HG03432 (cell line): ENCODE results near the gene MAP3K14.
A peak's percentile ranks its signal among the peaks of the same experiment; 100 is the strongest.

Source experiments
- ATAC-seq: cut with Tn5 transposase; IDR thresholded peaks from one replicate; pipeline ENCODE4 v1.9.1; 2021; ENCODE audit warnings: mild to moderate bottlenecking, moderate library complexity; ENCODE audit not compliant: unreplicated experiment

Gene MAP3K14

DNA sequence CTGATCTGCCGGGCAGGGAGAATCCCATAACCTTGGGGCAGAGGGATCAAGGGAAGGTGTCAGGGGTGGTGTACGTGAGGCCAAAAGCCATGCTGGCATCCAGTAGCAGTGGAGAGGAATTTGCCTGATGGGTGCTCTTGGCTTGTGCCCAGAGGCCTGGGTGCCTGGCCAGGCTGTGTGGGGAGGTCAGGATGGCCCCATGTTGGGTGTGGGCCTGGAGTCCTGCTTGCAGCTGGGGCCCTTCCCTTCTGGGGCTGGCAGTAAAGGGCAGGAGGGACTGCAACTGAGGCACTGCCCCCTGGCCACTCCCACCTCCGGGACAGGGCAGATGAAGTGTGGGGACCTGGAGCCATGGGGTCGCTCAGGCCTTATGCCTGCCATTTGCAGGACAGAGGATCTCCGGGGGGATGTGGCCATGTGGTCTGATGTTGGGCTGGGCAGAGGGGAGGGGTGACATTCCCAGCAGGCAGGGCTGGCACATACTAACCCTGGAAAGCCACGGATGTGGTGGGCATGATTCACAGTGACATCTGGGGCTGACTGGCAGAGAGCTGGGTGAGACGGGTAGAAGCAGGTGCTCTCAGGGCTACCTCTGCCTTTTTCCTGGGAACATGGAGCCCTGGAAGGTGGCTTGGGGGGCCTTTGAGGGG, 91.6 kb downstream of the MAP3K14 start:
- no peak for ATAC-seq

DNA sequence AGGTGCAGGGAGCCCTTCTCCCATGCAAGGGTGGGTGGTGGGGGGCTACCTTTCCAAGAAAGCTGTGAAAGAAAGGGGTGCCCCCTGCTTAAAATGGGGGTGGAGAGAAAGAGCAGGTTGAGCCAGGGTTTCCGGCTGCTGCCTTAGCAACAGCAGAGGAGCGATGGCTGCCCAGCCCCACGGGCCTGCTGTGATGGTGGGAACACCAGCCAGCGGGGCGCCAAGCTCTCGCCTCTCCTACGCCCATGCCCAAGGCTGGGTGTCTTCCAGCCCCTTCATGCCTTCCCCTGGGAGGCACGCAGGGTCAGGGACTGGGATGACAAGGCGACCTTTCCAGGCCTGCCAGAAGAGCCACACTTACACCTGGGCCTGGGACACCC, 92.2 kb downstream of the MAP3K14 start:
- ATAC-seq: no peak

DNA sequence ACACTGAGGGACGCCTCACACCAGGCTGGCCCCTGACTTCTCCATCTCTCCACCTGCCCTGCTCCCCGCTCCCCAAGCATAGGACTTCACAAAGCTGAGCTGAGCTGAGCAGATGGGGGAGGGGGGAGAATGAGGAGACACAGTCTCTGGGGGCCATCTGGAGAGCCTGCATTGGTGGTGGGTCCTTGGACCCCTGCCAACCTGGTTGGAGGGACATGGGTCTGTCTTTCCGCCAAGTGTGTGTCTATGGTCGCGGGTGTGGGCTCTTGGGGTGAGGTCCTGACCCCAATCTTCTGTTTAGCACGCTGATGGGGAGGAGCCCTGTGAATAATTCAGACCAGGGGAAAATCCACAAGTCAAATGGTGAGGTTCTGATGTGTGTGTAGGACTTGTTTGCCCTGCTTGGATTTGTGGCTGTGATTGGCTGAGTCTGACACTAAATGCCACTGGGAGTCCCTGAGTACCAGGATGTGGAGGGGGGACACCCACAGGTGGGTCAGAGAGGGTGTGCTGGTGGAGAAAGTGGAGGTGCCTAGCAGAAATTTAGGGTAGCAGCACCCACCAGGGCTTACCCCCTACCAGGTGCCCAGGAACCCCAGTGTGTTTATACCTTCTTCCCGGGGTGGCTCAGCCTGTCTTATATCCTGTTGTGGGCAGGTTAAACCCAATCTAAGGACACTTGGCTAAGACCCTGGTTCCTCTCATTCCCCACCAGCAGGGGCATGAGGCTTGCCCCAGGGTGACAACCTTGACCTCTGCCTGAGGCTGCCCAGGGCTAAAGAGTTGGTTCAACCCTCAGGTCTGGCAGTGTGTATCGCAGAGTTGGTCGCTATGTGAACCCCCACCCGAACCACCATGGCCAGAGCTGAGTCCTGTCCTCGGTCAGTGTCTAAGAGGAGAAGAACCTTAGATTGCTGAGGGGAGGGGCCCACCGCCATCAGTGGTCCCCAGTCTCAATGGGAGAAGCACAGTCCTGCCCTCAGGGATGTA, 93.0 kb downstream of the MAP3K14 start:
- no peak for ATAC-seq

DNA sequence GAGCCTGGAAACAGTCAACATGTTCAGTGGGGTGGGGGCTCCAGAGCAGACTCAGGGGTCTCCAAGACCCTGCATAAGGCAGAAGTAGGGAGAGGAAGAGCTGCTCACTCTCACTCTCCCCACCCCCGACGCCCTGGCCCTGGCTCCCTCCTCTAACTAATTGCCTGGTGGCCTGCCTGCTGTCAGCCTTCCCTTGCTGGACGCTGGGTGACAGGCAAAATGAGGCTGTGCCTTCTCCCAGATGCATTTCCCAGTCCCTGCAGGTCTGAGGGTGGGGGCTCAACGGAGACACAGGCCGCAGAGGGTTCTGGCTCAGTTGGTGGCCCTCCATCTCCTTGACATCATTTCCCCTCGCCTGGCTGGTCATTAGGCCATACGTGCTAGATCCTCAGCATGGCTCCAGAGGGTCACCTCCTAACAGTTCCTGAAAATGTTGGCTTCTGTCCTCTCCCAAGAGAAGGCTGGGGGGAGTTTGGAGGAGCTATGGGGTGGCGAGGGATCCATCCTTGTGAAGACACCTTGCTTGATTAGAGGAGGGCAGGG, 93.8 kb downstream of the MAP3K14 start:
- no peak for ATAC-seq

DNA sequence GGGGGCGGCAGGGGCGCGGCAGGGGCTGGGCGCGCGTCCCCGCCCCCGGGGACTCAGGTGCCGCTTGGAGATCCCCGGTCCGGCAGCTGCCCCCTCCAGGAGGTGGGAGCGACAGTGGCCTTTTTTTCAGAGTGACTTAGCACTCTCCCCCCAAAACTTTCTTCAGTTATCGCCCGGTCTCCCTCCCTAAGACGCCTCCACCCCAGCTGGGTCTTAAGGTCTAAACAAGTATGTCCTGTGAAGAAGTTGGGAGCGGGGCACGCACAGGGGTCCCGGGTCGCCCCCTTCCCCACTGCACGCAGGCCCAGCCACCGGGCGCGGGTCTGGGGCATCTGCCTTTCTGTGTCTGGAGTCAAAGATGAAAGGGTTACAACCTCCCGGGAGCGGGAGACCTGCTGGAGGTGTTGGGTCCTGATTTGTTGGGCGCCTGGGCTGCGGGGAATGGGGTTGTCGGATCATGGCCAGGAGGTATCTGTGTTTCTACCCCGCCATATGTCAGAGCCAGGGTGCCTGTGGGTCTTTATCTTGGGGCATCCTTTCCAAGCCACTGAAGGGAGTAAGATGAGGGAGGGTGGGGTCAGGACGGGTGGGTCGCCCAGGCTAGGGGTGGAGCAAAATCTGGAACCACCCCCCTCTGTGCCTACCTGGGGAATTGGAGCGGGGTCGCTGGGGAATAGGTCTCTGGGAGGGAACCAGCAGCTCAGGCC, 94.4 kb downstream of the MAP3K14 start:
- no peak for ATAC-seq

DNA sequence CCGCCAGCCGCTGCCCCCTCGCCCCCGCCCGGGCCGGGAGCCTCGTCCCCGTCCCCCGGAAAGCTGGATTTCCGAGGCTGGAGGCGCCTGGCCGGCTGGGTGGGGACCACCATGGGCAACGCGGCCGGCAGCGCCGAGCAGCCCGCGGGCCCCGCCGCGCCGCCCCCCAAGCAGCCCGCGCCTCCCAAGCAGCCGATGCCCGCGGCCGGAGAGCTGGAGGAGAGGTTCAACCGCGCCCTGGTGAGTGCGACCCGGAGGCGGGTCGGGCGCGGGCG, 94.9 kb downstream of the MAP3K14 start:
- no peak for ATAC-seq

DNA sequence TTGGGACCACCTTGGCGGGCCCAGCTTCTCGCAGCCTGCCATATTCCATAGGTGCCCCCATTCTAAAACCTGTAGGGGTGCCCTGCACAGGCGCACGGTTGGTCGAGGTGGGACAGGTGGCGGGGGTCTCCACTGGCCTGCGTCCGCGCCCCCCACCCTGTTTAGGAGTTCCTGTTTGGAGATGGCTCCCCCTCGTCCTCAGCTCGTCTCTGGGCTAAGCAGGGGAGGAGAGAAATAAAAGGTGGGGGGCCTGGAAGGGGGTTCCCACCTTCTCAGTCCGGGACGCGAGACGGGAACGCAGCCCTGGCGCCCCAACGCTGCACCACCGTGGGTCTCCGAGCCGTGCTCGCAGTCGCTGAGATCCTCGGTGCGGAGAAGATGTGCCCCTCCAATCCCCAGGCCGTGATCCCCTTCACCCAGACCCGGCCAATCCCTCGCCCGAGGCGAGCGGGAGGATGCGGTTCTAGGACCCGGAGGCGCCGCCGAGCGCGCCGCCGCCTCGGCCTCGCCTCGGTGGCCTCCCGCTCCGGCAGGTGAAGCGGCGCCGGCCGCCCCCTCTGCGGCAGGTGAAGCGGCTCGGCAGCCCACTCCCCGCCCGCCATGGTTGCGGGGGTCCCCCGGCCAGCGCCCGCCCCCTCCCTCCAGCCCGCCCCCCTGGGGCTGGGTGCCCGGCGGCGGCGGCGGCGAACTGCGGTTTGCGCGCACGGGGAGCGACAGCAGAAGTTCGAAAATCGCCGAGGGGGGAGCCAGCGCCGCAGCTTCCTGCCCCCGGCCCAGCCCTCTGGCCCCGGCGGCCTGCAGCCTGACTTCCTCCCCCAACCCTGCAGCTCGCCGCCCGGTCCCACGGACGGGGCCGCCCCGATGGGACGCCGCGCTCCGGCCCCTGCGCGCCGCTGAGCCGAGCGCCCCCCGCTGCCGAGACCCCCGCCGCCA, 95.5 kb downstream of the MAP3K14 start, which contains the start of gene FMNL1:
TSS of gene FMNL1 (plus strand) at position 805 of the 933 bp plus-strand sequence. CDS start 240 bp downstream, outside the sequence.
- ATAC-seq: peak; percentile 29

DNA sequence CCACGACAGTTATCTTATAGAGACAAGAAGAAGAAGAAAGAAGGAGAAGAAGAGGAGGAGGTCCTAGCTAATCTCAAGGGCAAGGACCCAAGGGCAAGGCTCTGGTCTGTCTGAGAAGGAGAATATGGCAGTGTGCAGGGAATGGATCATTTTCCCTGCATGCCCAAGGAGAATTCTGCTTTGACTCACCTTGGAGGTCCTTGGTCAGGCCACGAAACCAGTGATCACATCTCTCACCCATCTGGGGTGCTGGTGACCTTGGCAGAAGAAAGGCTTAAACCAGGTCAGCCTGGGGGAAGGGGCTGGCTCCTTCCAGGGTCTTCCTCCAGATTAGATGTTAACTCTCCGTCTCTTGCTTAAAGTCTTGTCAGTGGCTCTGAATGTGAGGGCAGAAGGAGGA, 96.7 kb downstream of the MAP3K14 start:
- no peak for ATAC-seq

DNA sequence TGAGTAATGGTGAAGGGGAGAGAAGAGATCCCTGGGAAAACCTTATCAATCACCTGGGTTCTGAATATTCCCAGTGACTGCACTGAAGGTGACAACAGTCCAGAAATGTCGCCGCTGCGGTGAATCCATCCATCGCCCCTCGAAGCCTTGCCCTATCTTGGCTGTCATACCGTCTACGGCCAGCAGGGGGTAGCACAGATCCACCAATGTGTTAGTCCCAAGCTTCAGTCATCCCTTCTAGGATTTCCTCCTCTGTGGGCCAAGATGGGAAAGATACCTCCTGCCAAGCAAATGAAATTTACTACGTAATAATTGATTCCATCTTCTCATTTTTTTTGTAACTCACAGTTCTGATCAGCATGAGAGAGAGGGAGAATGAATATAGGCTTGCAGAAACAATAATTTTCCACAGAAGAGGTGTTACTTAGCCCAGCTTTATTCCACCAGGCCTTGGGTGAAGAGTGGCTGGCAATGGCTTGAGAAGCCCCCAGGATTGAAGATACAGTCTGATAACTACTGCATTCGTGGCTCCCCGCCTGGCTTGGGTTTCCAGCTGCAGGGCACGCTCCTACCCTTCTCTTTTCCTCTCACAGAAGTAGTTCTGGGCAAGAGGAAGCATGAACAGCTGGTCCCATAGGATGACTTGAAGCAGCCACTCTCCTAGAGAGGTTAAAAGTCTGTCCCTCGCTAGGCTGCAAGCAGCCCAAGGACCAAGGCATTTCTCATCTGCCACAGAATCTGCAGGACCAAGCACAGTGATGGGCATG, 97.7 kb downstream of the MAP3K14 start:
- no peak for ATAC-seq
